Measurements from ENCODE around the gene UFD1.

Gene UFD1

GRCh38 chr22:19497245-19497644 is 18.3 kb upstream of the UFD1 start:
- H3K36me3 ChIP-seq (ENCODE audit: insufficient read depth) = peaks cover 5% of the 10 kb centered on the region; the same call in 1 of the 2 replicates
- H3K27ac ChIP-seq = no peak overlapping the region
- no peaks in the 10 kb centered on the region for H3K27me3 ChIP-seq (ENCODE audit: insufficient read depth, low read depth)
- H3K4me3 ChIP-seq (IDR thresholded peaks at IDR 0.05; ENCODE audit: insufficient read depth, low read depth, low read length) = no peak overlapping the region
- H3K79me2 ChIP-seq (ENCODE audit: insufficient read depth, low read depth) = no peaks in the 10 kb centered on the region
- no peak overlapping the region for H3K9ac ChIP-seq
- H3K4me1 ChIP-seq (ENCODE audit: low read depth, poor library complexity, severe bottlenecking) = no peaks in the 10 kb centered on the region
- no peak overlapping the region for H2AFZ ChIP-seq (ENCODE audit: low read depth)
- no peak overlapping the region for H3K4me2 ChIP-seq
- no peaks in the 10 kb centered on the region for H4K20me1 ChIP-seq (ENCODE audit: insufficient read depth)
- TF ChIP-seq, protein P1, sequence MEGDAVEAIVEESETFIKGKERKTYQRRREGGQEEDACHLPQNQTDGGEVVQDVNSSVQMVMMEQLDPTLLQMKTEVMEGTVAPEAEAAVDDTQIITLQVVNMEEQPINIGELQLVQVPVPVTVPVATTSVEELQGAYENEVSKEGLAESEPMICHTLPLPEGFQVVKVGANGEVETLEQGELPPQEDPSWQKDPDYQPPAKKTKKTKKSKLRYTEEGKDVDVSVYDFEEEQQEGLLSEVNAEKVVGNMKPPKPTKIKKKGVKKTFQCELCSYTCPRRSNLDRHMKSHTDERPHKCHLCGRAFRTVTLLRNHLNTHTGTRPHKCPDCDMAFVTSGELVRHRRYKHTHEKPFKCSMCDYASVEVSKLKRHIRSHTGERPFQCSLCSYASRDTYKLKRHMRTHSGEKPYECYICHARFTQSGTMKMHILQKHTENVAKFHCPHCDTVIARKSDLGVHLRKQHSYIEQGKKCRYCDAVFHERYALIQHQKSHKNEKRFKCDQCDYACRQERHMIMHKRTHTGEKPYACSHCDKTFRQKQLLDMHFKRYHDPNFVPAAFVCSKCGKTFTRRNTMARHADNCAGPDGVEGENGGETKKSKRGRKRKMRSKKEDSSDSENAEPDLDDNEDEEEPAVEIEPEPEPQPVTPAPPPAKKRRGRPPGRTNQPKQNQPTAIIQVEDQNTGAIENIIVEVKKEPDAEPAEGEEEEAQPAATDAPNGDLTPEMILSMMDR (conservative IDR thresholded peaks at IDR 0.05; ENCODE audit: low read depth, low read length) = no peak

DNA sequence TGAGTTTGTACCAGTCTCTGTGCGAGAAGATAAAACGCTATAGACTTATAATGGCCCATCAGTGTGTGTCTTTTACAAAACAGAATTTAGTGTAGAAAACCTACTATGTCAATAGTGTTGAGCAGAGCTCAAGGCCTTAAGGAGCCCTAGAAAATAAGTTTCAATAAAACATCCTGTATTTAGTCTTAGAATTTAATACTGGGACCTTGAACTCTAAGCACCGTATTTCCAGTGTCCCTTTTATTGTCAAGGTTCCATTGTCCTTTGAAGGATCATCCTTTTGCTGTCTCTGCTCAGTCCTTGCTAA is 17.3 kb upstream of the UFD1 start:
- Histone ChIP-seq H3K79me2 (ENCODE audit: insufficient read depth, low read depth) (no peaks in the 10 kb centered on the region), H3K9ac (no peak overlapping the region), H3K27me3 (ENCODE audit: insufficient read depth, low read depth) (no peaks in the 10 kb centered on the region), H3K4me2 (no peak overlapping the region), H4K20me1 (ENCODE audit: insufficient read depth) (0 out of 2 replicates have a peak, but pooled peaks cover 3% of the 10 kb centered on the region), H2AFZ (ENCODE audit: low read depth) (no peak overlapping the region), H3K27ac (no peak overlapping the region), H3K4me3 (IDR thresholded peaks at IDR 0.05; ENCODE audit: insufficient read depth, low read depth, low read length) (no peak overlapping the region), H3K36me3 (ENCODE audit: insufficient read depth) (peaks cover 5% of the 10 kb centered on the region; the same call in 1 of the 2 replicates), H3K4me1 (ENCODE audit: low read depth, poor library complexity, severe bottlenecking) (no peaks in the 10 kb centered on the region)
- TF ChIP-seq, protein P1 (conservative IDR thresholded peaks at IDR 0.05; ENCODE audit: low read depth, low read length) = no peak

DNA sequence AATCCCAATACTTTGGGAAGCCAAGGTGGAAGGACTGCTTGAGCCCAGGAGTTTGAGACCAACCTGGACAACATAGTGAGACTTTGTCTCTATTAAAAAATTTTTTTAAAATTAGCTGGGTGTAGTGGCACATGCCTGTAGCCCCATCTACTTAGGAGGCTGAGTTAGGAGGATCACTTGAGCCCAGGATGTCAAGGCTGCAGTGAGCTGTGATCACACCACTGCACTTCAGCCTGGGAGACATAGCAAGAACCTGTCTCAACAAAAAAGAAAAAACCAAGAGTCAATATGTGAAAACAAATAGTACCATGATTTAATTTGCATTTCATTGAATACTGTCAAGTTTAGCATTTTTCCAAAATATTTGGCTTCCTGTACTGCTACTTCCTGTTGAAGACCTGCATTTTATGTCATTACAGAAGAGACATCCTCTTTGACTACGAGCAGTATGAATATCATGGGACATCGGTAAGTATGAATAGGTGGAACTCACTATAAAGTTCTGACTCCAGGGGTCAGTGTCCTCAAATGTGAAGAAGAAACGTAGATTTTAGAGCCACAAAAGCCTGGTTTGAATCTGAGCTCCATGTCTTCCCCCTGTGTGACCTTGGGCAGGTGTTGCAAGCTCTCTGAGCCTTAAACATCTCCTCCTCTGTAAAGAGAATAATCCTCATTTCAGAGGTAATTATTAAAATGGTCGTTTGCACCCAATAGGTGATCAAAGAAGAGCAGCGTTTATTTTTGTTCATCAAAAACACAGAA is 16.8 kb upstream of the UFD1 start:
- no peaks in the 10 kb centered on the region for H3K4me1 ChIP-seq (ENCODE audit: low read depth, poor library complexity, severe bottlenecking)
- TF ChIP-seq, protein P1 (conservative IDR thresholded peaks at IDR 0.05; ENCODE audit: low read depth, low read length) = no peak
- H3K27me3 ChIP-seq (ENCODE audit: insufficient read depth, low read depth) = no peaks in the 10 kb centered on the region
- H3K27ac ChIP-seq = no peak overlapping the region
- no peaks in the 10 kb centered on the region for H3K79me2 ChIP-seq (ENCODE audit: insufficient read depth, low read depth)
- no peak overlapping the region for H3K9ac ChIP-seq
- 0 out of 2 replicates have a peak, but pooled peaks cover 3% of the 10 kb centered on the region for H4K20me1 ChIP-seq (ENCODE audit: insufficient read depth)
- H3K4me2 ChIP-seq = no peak overlapping the region
- H3K36me3 ChIP-seq (ENCODE audit: insufficient read depth) = peaks cover 5% of the 10 kb centered on the region; the same call in 1 of the 2 replicates
- H2AFZ ChIP-seq (ENCODE audit: low read depth) = no peak overlapping the region
- no peak overlapping the region for H3K4me3 ChIP-seq (IDR thresholded peaks at IDR 0.05; ENCODE audit: insufficient read depth, low read depth, low read length)

- Histone ChIP-seq H3K36me3 (ENCODE audit: insufficient read depth) (peaks cover 5% of the 10 kb centered on the region; the same call in 1 of the 2 replicates), H3K27me3 (ENCODE audit: insufficient read depth, low read depth) (no peaks in the 10 kb centered on the region), H2AFZ (ENCODE audit: low read depth) (no peak overlapping the region), H3K4me1 (ENCODE audit: low read depth, poor library complexity, severe bottlenecking) (no peaks in the 10 kb centered on the region), H3K4me3 (IDR thresholded peaks at IDR 0.05; ENCODE audit: insufficient read depth, low read depth, low read length) (no peak overlapping the region), H4K20me1 (ENCODE audit: insufficient read depth) (0 out of 2 replicates have a peak, but pooled peaks cover 3% of the 10 kb centered on the region), H3K79me2 (ENCODE audit: insufficient read depth, low read depth) (no peaks in the 10 kb centered on the region), H3K9ac (no peak overlapping the region), H3K27ac (no peak overlapping the region), H3K4me2 (no peak overlapping the region)
- TF ChIP-seq, protein P1 (conservative IDR thresholded peaks at IDR 0.05; ENCODE audit: low read depth, low read length) = no peak
These were observed 15.7 kb upstream of the UFD1 start for GRCh38 chr22:19494676-19495173.

Data from KMS-11 (cell line).